GM21786 (cell line): Measurements from ENCODE around the gene PPM1M.
A peak's percentile ranks its signal among the peaks of the same experiment; 100 is the strongest.
"Not testable (repeated sequence)": the region's sequence is repeated elsewhere in the genome, so short reads cannot be mapped to it uniquely, and the experiment has no call there.

Experiments used
- ATAC-seq: cut with Tn5 transposase; IDR thresholded peaks from one replicate; pipeline ENCODE4 v1.9.1; 2021; ENCODE audit not compliant: unreplicated experiment

The PPM1M gene

GRCh38 chr3:52246264-52246620 is 683 bp downstream of the PPM1M start:
- no peak for ATAC-seq

GRCh38 chr3:52246728-52247408 is 1.3 kb downstream of the PPM1M start:
- ATAC-seq, result no peak

GRCh38 chr3:52247409-52248164 is 2.0 kb downstream of the PPM1M start:
- ATAC-seq, result no peak

GRCh38 chr3:52248165-52248541 is 2.6 kb downstream of the PPM1M start:
- ATAC-seq, result no peak

- no peak for ATAC-seq
Measured at GRCh38 chr3:52248816-52249547, 3.4 kb downstream of the PPM1M start.

GRCh38 chr3:52249683-52250082 is 4.1 kb downstream of the PPM1M start:
- no peak for ATAC-seq

GRCh38 chr3:52250122-52250521 is 4.6 kb downstream of the PPM1M start:
- no peak for ATAC-seq

GRCh38 chr3:52253314-52254304 is 8.1 kb downstream of the PPM1M start:
- peak; percentile 95 for ATAC-seq

GRCh38 chr3:52254608-52255007 is 9.0 kb downstream of the PPM1M start:
- ATAC-seq, result no peak

GRCh38 chr3:52256159-52256558 is 10.6 kb downstream of the PPM1M start:
- ATAC-seq, result no peak

GRCh38 chr3:52256622-52257021 is 11.1 kb downstream of the PPM1M start:
- no peak for ATAC-seq

GRCh38 chr3:52257911-52258310 is 12.4 kb downstream of the PPM1M start:
- no peak for ATAC-seq

GRCh38 chr3:52259035-52259434 is 13.5 kb downstream of the PPM1M start:
- ATAC-seq, result no peak

- no peak for ATAC-seq
Measured at GRCh38 chr3:52259448-52259847, 13.9 kb downstream of the PPM1M start.

GRCh38 chr3:52262447-52262846 is 16.9 kb downstream of the PPM1M start:
- no peak for ATAC-seq

GRCh38 chr3:52265387-52265786 is 19.8 kb downstream of the PPM1M start:
- ATAC-seq, result no peak

- ATAC-seq, result no peak
Measured at GRCh38 chr3:52268036-52268435, 22.5 kb downstream of the PPM1M start.

- no peak for ATAC-seq
Measured at GRCh38 chr3:52269776-52270175, 24.2 kb downstream of the PPM1M start.

GRCh38 chr3:52270252-52270754 is 24.7 kb downstream of the PPM1M start:
- ATAC-seq, result no peak

- ATAC-seq, result not testable (repeated sequence)
Measured at GRCh38 chr3:52272172-52272571, 26.6 kb downstream of the PPM1M start.

- no peak for ATAC-seq
Measured at GRCh38 chr3:52272831-52273230, 27.3 kb downstream of the PPM1M start.
